ENCODE results near the gene SAMD8. TPM values are rescaled to one million over a fixed set of nuclear protein-coding genes. Genes with fewer than 3 reads are reported as not detected.

Gene SAMD8
- polyA plus RNA-seq, 1 experiment: 14.2 TPM

GRCh38 chr10:75229971-75230370 lies 118.5 kb downstream of the SAMD8 start:
- Histone ChIP-seq H3K4me3 (ENCODE audit: low read depth, low read length) (no peak overlapping the region), H3K27me3 (ENCODE audit: control insufficient read depth, insufficient read depth, low read length) (no peaks in the 10 kb centered on the region), H3K36me3 (ENCODE audit: control insufficient read depth, insufficient read depth, low read length) (no peaks in the 10 kb centered on the region; the same call in none of the 2 replicates)
- CTCF ChIA-PET: interaction anchor here (0.6 to 14.7 kb wide), 17 partner anchors 9 to 228 kb away, joined by 3 to 292 read pairs (median 6); partner anchors contain the start of genes SAMD8 and VDAC2
- POLR2A ChIA-PET: no interaction called here
- DNase-seq (ENCODE audit: low read depth): no peak
- no peak for TF ChIP-seq CTCF (IDR thresholded peaks at IDR 0.05; ENCODE audit: insufficient read depth, low read depth, low read length)

GRCh38 chr10:75230600-75231038 lies 119.2 kb downstream of the SAMD8 start:
- TF ChIP-seq CTCF (IDR thresholded peaks at IDR 0.05; ENCODE audit: insufficient read depth, low read depth, low read length): peak; percentile 96
- no peaks in the 10 kb centered on the region; the same call in none of the 2 replicates for H3K36me3 ChIP-seq (ENCODE audit: control insufficient read depth, insufficient read depth, low read length)
- peak; percentile 27 for DNase-seq (ENCODE audit: low read depth)
- ChIA-PET CTCF (interaction anchor here (0.6 to 14.7 kb wide), 18 partner anchors 10 to 228 kb away, joined by 3 to 292 read pairs (median 6); partner anchors contain the start of genes SAMD8 and VDAC2), POLR2A (no interaction called here)
- H3K4me3 ChIP-seq (ENCODE audit: low read depth, low read length): no peak overlapping the region
- H3K27me3 ChIP-seq (ENCODE audit: control insufficient read depth, insufficient read depth, low read length): no peaks in the 10 kb centered on the region

Other genes with a start within 250 kb of the SAMD8 start
- gene VDAC2, start 99.1 kb downstream of the SAMD8 start, polyA plus RNA-seq (2011; rRNA removed): 80.9 and 149 TPM in 2 replicates
- 3.1 and 3.3 TPM in 2 replicates for gene COMTD1, start 124.3 kb downstream of the SAMD8 start, polyA plus RNA-seq (2011; rRNA removed)